COLO668 (cell line): ENCODE data around the gene MEIS3.
"Not testable (repeated sequence)": the region's sequence is repeated elsewhere in the genome, so short reads cannot be mapped to it uniquely, and the experiment has no call there.

Source experiments
- DNase-seq: peaks from one replicate; lab custom pipeline; 2025; ENCODE audit not compliant: unreplicated experiment; lab: John Stamatoyannopoulos, UW

Gene MEIS3

DNA sequence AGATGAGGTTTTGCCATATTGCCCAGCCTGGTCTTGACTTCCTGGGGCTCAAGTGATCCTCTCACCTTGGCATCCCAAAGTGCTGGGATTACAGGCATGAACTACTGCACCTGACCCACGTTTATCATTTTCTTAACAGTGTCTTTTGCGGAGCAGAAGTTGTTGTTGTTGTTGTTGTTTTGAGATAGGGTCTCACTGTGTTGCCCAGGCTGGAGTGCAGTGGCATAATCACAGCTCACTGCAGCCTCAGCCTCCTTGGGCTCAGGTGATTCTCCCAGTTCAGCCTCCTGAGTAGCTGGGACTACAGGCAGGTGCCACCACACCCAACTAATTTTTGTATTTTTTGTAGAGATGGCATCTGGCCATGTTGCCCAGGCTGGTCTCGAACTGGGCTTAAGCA lies 31.7 kb downstream of the MEIS3 start:
- DNase-seq, result not testable (repeated sequence)

DNA sequence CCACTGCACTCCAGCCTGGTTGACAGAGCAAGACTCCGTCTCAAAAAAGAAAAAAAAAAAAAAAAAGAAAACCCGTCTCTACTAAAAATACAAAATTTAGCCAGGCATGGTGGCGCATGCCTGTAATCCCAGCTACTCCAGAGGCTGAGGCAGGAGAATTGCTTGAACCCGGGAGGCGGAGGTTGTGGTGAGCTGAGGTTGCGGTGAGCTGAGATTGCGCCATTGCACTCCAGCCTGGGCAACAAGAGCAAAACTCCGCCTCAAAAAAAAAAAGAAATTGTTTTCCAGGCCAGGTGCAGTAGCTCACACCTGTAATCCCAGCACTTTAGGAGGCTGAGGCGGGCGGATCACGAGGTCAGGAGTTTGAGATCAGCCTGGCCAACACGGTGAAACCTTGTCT lies 32.7 kb downstream of the MEIS3 start:
- not testable (repeated sequence) for DNase-seq

GRCh38 chr19:47384533-47384932 lies 34.8 kb downstream of the MEIS3 start:
- not testable (repeated sequence) for DNase-seq

DNA sequence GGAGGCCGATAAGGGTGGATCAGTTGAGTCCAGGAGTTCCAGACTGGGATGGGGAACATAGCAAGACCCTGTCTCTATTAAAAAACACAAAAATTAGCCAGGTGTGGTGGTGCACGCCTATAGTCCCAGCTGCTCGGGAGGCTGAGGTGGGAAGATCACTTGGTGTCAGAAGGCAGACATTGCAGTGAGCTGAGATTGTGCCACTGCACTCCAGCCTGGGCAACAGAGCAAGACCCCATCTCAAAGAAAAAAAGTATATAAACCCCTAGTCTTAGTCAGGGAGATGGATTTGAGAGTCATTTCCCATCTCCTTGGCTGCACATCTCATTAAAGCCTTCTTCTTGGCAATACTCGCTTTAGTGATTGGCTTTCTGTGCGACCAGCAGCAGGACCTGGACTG lies 35.4 kb downstream of the MEIS3 start:
- DNase-seq, result not testable (repeated sequence)

GRCh38 chr19:47381653-47382279 lies 37.6 kb downstream of the MEIS3 start:
- no peak for DNase-seq

DNA sequence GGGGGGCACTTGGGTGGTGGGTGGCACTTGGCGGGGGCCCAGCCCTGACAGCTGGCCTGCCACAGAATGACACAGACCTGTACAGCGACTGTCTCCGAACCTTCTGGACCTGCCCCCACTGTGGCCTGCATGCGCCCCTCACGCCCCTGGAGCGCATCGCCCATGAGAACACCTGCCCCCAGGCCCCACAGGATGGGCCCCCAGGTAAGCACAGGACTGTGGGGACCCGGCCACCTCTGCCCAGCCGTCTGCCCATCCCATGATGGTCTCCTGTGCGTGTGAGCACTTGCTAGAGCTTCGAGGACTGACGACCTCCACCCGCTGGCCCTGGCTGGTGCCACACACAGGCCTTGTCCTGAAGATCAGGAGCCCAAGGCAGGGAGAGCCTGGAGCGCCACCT lies 38.2 kb downstream of the MEIS3 start:
- no peak for DNase-seq

GRCh38 chr19:47380559-47380958 lies 38.8 kb downstream of the MEIS3 start:
- no peak for DNase-seq

GRCh38 chr19:47379381-47379938 lies 39.9 kb downstream of the MEIS3 start:
- DNase-seq, result no peak

DNA sequence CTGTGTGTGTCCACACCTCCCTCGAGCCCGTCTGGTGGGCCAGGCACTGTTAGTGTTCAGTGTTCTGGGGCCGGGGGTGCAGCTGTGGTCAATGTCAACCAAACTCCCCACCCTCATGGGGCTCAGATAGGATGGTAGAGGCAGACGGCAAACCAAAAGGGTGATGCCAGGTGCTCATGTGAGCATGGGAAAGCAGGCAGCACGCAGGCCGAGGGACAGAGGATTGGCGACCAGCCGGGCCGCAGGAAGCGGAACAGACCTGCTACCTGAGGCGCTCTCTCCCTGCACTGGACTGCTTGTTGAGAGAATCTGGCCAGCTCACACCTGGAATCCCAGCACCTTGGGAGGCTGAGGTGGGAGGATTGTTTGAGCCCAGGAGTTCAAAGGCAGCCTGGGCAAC lies 41.1 kb downstream of the MEIS3 start:
- no peak for DNase-seq

DNA sequence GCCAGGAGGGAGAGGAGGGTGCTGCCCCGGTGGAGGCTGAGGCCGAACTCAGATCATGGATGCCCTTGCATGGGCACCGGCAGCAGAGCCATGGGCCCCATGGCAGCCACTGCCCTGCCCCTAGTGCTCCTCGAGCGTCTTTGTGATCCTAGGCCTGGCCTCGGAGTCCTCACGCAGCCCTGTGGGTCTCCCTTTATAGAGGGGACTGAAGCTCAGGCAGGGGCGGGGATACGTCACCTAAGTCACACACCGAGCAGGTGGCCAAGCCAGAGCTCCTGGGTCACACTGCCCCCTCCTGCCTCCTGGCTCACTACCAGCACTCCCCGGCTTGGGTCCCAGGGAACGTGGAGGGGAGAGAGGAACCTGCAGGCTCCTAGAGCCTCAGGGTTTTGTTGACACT lies 41.5 kb downstream of the MEIS3 start:
- DNase-seq, result no peak

DNA sequence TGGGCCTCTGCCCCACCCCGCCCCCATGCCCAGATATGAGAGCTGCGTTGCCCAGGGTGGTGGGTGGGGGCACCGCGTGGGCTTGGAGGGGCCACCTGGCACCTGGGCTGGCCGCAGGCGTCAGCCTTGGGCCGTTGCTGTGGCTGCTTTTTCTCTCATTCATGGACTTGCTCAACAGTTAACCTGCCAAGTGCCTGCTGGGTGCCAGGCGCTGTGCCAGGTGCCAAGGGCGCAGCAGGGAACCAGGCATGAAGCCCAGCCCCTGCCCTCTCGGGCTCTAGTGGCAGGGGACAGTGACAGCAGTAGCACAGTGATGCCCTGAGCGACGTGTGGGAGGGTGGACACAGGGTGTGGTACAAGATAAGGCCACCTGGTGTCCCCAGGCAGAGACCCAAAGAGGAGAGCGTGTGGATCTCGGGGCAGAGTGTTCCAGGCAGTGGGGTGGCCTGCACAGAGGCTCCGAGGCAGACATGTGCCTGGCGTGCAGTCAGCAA lies 42.1 kb downstream of the MEIS3 start:
- no peak for DNase-seq

DNA sequence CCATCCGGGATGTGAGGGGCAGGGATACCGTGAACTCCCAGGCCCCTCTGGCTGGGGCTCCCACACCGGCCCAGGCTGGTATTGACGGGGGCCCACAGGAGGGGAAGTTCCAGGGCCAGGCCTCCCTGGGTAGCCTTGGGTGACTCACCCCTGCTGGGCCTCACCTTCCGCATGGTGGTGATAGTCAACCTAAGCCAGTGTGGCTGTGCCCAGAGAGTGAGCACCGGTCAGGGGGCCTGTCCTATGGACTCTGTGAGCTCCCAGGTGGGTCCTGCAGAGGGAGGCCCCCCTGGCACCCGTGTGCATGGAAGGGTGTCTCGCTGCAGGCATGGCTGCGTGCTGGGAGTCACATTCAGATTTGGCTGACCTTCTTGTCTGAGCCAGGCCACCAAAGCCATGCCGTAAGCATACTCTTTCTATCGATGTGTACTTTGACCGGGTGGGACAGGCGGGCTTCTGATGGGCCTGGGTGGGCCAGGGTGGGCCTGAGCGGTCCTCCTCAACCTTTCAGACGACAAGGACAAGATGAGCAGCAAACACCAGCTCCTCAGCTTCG lies 42.7 kb downstream of the MEIS3 start:
- DNase-seq, result no peak

GRCh38 chr19:47375694-47376588 lies 43.4 kb downstream of the MEIS3 start:
- no peak for DNase-seq

DNA sequence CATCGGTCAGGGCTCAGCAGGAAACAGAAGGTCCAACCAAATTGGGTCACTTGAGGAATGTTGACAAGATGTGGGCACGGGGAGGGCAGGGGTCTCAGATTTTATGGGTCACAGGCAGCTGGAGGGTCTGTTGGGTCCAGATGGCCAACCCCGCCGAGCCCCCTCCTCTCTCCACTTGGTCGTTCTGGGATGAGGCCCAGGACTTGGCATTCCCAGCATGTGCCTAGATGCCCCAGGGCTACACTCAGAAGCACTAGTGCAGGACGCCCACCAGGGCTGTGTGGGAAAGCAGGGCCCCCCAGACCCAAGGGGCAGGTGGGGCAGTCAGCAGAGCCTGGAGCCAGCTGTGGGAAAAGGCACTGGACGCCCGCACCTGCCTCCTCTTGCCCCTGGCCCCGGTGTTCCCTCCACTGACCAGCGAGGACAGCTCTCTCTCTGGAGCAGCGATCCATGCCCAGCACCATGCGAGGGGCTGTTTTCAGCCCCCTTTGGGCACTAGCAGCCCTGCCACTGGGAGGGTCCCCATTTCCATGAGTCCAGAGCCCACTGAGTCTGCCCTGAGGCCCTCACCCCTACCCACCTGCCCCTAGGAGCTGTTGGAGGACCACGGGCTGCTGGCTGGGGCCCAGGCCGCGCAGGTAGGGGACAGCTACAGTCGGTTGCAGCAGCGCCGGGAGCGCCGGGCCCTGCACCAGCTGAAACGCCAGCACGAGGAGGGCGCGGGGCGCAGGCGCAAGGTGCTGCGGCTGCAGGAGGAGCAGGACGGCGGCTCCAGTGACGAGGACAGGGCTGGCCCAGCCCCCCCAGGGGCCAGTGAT lies 44.2 kb downstream of the MEIS3 start:
- DNase-seq, result no peak

GRCh38 chr19:47373246-47374240 lies 45.8 kb downstream of the MEIS3 start:
- no peak for DNase-seq

DNA sequence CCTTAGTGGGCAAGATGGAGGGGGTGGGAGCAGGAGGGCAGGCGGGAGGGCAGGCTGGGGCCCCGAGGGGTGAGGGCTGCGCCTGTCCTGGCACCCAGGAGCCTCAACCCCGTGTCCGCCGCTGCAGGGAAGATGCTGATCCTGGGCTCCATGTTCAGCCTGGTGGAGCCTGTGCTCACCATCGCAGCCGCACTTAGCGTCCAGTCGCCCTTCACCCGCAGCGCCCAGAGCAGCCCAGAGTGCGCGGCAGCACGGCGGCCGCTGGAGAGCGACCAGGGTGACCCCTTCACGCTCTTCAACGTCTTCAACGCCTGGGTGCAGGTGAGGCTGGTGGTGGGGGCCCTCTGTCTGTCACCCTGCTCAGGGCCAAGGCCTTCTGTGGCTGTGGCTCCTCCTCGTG lies 46.7 kb downstream of the MEIS3 start:
- no peak for DNase-seq

DNA sequence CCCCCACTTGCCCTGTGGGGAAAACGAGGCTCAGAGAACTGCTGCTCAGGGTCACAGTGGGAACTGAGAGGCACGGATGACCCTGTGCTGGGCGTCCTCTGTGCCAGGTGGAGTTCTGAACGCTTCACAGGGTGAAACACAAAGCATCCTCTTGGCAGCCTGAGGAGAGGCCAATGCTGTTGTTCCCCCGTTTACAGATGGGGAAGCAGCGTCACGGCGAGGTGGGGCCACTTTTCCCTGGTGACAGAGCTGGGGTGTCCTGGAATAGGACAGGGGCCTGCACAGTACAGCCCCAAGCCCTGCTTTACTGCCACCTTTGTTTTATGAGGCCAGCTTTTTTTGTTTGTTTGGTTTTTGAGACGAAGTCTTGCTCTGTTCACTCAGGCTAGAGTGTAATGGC lies 48.1 kb downstream of the MEIS3 start:
- DNase-seq, result no peak

- no peak for DNase-seq
These were observed 49.2 kb downstream of the MEIS3 start for GRCh38 chr19:47370045-47370611.

GRCh38 chr19:47365455-47365854 lies 53.9 kb downstream of the MEIS3 start:
- not testable (repeated sequence) for DNase-seq
